Esophagus squamous epithelium (tissue), 5 donors: Measurements from ENCODE around the gene E4F1. TPM values are rescaled to one million over a fixed set of nuclear protein-coding genes. Genes with fewer than 3 reads are reported as not detected.
"Not testable (repeated sequence)": the region's sequence is repeated elsewhere in the genome, so short reads cannot be mapped to it uniquely, and the experiment has no call there.

Experiments used
- DNase-seq: peaks from one replicate; lab custom pipeline; 2025; lab: John Stamatoyannopoulos, UW
- H3K27ac ChIP-seq, 4 donors: fragments of 200-600 bp; sonication (generic); one replicate each; pipeline ENCODE4 v1.5.1; 2016 to 2019; ENCODE audit warnings: mild to moderate bottlenecking in 1 of 4
- H3K27me3 ChIP-seq, 4 donors: fragments of 200-600 bp; sonication (generic); 1 replicate in 3 of 4; 2 replicates in 1 of 4; pipeline versions ENCODE4 v1.5.1 to v1.6.0; 2017 to 2021; ENCODE audit warnings: antibody characterized with exemption in 1 of 4
- H3K36me3 ChIP-seq, 3 donors: fragments of 200-600 bp; sonication (generic); one replicate each; pipeline ENCODE4 v1.5.1; 2016 to 2019
- H3K4me1 ChIP-seq, 3 donors: fragments of 200-600 bp; sonication (generic); one replicate each; pipeline ENCODE4 v1.5.1; 2017 to 2019
- H3K4me3 ChIP-seq, 4 donors: fragments of 200-600 bp; sonication (generic); 1 replicate in 3 of 4; 2 replicates in 1 of 4; pipeline ENCODE4 v1.5.1; 2016 to 2019; ENCODE audit warnings: mild to moderate bottlenecking in 2 of 4, moderate library complexity in 1 of 4
- H3K9me3 ChIP-seq, 3 donors: fragments of 200-600 bp; sonication (generic); one replicate each; pipeline ENCODE4 v1.5.1; 2016 to 2019
- CTCF ChIP-seq, 6 experiments: fragments of 450-650 bp in 4 of 6; fragments of 200-600 bp in 2 of 6; sonication (generic) in 2 of 6; IDR thresholded peaks; one replicate each; pipeline ENCODE4 v1.5.1; 2016 to 2019; ENCODE audit warnings: antibody characterized with exemption in 6 of 6, mild to moderate bottlenecking in 4 of 6, moderate library complexity in 4 of 6
- POLR2A ChIP-seq, 4 donors: fragments of 450-650 bp; IDR thresholded peaks; one replicate each; pipeline ENCODE4 v1.6.1; 2017; ENCODE audit warnings: antibody characterized with exemption in 4 of 4, mild to moderate bottlenecking in 4 of 4, moderate library complexity in 3 of 4
- WGBS, 2 donors: methylation state at CpG; one replicate each; pipeline ENCODE4 v1.1.5; 2018; 5-methylcytosine and 5-hydroxymethylcytosine counted together
- intact Hi-C: fragments of 100-400 bp; cut with DNase I; formaldehyde crosslinking; loops from one replicate; pipeline ENCODE4 v1.15.0; 2022
- total RNA-seq, 4 donors: library from RNA; depleted of rRNA; stranded (reverse); fragments of >200 nt; gene quantifications; one replicate each; pipeline ENCODE4 v1.1.0, GENCODE V29; 2016
- donor health status: DM: yes; HTN: yes; CAD: no.

The E4F1 gene
- total RNA-seq, 4 donors from 2014 or later: 16.8 to 25.6 (median 19.2) TPM

GRCh38 chr16:2238838-2239675, 15.7 kb downstream of the E4F1 start:
- DNase-seq: no peak
- H3K4me1 ChIP-seq: peaks cover 17 to 37% (median 22%) of the 10 kb centered on the region in 3 donors
- intact Hi-C loops: no loop called here
- no peak overlapping the region for H3K27ac ChIP-seq
- H3K27me3 ChIP-seq: peaks cover 7 to 44% (median 13%) of the 10 kb centered on the region in 4 donors
- TF ChIP-seq CTCF (IDR thresholded peaks at IDR 0.05): no peak
- no peak for TF ChIP-seq POLR2A (IDR thresholded peaks at IDR 0.05)
- no peak overlapping the region for H3K4me3 ChIP-seq
- peaks cover 26 to 67% (median 30%) of the 10 kb centered on the region in 3 donors for H3K36me3 ChIP-seq
- 48 to 60% methylated on average over 2 to 3 of the region's 15 CpGs for WGBS, 2 donors
- no peaks in the 10 kb centered on the region for H3K9me3 ChIP-seq

GRCh38 chr16:2240331-2240730, 16.9 kb downstream of the E4F1 start:
- peaks cover 17 to 37% (median 22%) of the 10 kb centered on the region in 3 donors for H3K4me1 ChIP-seq
- H3K27ac ChIP-seq, H3K9me3 ChIP-seq, intact Hi-C loops, H3K4me3 ChIP-seq, DNase-seq: not testable (repeated sequence)
- 54 to 66% methylated on average over 9 of the region's 9 CpGs for WGBS, 2 donors
- peaks cover 7 to 34% (median 13%) of the 10 kb centered on the region in 4 donors for H3K27me3 ChIP-seq
- peaks cover 24 to 67% (median 26%) of the 10 kb centered on the region in 3 donors for H3K36me3 ChIP-seq

DNA sequence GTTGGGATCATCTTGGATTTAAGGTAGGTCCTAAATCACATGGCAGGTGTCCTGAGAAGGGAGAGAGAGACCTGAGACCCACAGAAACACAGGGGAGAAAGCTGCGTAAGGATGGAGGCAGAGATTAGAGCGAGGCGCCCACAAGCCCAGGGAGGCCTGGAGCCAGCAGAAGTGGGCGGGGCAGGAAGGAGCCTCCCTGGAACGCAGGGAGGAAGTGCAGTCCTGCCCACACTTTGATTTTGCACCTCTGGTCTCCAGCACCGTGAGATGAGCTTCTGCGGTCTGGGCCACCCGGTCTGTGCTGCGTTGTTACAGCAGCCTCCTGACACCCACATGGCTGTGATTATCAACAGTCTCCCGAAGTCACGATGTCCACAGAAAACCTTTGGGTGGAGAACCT, 19.2 kb downstream of the E4F1 start:
- Histone ChIP-seq H3K36me3 (peaks cover 29 to 82% (median 31%) of the 10 kb centered on the region in 3 donors), H3K4me3 (no peak overlapping the region), H3K27me3 (peaks cover 0 to 12% (median 0%) of the 10 kb centered on the region in 4 donors), H3K27ac (no peak overlapping the region), H3K4me1 (peaks cover 3 to 15% (median 5%) of the 10 kb centered on the region in 3 donors), H3K9me3 (no peaks in the 10 kb centered on the region)
- TF ChIP-seq POLR2A (IDR thresholded peaks at IDR 0.05) (no peak), CTCF (IDR thresholded peaks at IDR 0.05) (no peak)
- intact Hi-C loops: no loop called here
- 71 to 76% methylated on average over 5 to 10 of the region's 11 CpGs for WGBS, 2 donors
- DNase-seq: no peak

GRCh38 chr16:2243031-2243528, 19.7 kb downstream of the E4F1 start:
- Histone ChIP-seq H3K9me3 (no peaks in the 10 kb centered on the region), H3K4me1 (peaks cover 0 to 11% (median 2%) of the 10 kb centered on the region in 3 donors), H3K4me3 (no peak overlapping the region), H3K36me3 (peaks cover 29 to 83% (median 31%) of the 10 kb centered on the region in 3 donors), H3K27ac (no peak overlapping the region), H3K27me3 (peaks cover 0 to 7% (median 0%) of the 10 kb centered on the region in 4 donors)
- intact Hi-C loops: no loop called here
- DNase-seq: no peak
- no CpG with 5 or more reads among the region's 19 CpGs for WGBS, 2 donors
- TF ChIP-seq CTCF (IDR thresholded peaks at IDR 0.05) (no peak), POLR2A (IDR thresholded peaks at IDR 0.05) (no peak)

- intact Hi-C loops: no loop called here
- no peaks in the 10 kb centered on the region for H3K27me3 ChIP-seq
- peaks cover 29 to 89% (median 31%) of the 10 kb centered on the region in 3 donors for H3K36me3 ChIP-seq
- no peak for TF ChIP-seq POLR2A (IDR thresholded peaks at IDR 0.05)
- no peak overlapping the region for H3K27ac ChIP-seq
- 91 to 93% methylated on average over 4 to 10 of the region's 11 CpGs for WGBS, 2 donors
- no peak for DNase-seq
- no peak overlapping the region for H3K4me3 ChIP-seq
- no peaks in the 10 kb centered on the region for H3K9me3 ChIP-seq
- H3K4me1 ChIP-seq: peaks cover 0 to 4% (median 0%) of the 10 kb centered on the region in 3 donors
Measured at GRCh38 chr16:2243781-2244180, 20.4 kb downstream of the E4F1 start.

DNA sequence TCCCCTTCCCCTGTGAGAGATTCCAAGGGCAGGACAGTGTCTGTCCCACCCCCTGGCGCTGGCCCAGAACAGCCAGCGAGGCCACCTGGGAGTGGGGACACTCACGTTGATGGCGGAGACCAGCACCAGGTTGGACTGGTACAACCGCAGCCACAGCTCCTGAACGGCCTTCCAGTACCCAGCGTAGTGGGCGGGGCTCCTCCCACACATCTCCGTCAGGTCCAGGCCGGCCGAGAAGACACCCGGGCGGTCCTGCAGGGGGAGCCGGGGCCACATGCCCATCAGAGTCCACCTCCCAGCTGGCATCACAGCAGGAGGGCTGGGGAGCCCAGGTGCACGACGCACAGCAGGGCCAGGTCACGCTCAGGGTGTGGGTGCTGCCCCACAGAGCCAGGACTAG, 20.9 kb downstream of the E4F1 start:
- Histone ChIP-seq H3K9me3 (no peaks in the 10 kb centered on the region), H3K27me3 (no peaks in the 10 kb centered on the region), H3K4me1 (peaks cover 0 to 2% (median 0%) of the 10 kb centered on the region in 3 donors), H3K27ac (no peak overlapping the region), H3K36me3 (peaks cover 29 to 93% (median 31%) of the 10 kb centered on the region in 3 donors), H3K4me3 (no peak overlapping the region)
- DNase-seq: no peak
- 77% methylated on average over 3 of the region's 17 CpGs; no CpG with 5 or more reads in 1 of the 2 donors for WGBS, 2 donors
- TF ChIP-seq CTCF (IDR thresholded peaks at IDR 0.05): no peak
- no peak for TF ChIP-seq POLR2A (IDR thresholded peaks at IDR 0.05)
- intact Hi-C loops: no loop called here
